GM20000 (cell line): ENCODE data around the gene TICRR.

ENCODE experiments used
- DNase-seq: peaks from one replicate; pipeline ENCODE4 v3.0.0; 2012; ENCODE audit warnings: low spot score
- TF ChIP-seq, protein P1 (sequence below): IDR thresholded peaks from 2 replicates; pipeline ENCODE4 v1.5.1; 2012; ENCODE audit warnings: mild to moderate bottlenecking, control low read depth; ENCODE audit errors: extremely low read depth, missing control alignments

Gene TICRR

DNA sequence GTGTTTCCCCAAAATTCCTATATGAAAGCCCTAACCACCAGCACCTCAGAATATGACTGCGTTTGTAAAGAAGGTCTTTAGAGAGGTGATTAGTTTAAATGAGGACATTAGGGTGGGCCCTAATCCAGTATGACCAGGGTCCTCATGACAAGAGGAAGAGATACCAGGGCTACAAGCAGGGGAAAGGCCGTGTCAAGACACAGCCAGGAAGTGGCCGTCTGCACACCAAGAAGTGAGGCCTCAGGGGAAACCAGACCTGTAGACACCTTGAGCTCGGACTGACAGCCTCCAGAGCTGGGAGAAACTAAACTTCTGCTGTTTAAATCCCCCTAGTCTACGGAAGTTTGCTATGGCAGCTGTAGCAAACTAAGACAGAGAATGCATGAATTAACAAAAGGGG is 65.8 kb downstream of the TICRR start:
- TF ChIP-seq, protein P1, sequence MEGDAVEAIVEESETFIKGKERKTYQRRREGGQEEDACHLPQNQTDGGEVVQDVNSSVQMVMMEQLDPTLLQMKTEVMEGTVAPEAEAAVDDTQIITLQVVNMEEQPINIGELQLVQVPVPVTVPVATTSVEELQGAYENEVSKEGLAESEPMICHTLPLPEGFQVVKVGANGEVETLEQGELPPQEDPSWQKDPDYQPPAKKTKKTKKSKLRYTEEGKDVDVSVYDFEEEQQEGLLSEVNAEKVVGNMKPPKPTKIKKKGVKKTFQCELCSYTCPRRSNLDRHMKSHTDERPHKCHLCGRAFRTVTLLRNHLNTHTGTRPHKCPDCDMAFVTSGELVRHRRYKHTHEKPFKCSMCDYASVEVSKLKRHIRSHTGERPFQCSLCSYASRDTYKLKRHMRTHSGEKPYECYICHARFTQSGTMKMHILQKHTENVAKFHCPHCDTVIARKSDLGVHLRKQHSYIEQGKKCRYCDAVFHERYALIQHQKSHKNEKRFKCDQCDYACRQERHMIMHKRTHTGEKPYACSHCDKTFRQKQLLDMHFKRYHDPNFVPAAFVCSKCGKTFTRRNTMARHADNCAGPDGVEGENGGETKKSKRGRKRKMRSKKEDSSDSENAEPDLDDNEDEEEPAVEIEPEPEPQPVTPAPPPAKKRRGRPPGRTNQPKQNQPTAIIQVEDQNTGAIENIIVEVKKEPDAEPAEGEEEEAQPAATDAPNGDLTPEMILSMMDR = no peak
- no peak for DNase-seq

DNA sequence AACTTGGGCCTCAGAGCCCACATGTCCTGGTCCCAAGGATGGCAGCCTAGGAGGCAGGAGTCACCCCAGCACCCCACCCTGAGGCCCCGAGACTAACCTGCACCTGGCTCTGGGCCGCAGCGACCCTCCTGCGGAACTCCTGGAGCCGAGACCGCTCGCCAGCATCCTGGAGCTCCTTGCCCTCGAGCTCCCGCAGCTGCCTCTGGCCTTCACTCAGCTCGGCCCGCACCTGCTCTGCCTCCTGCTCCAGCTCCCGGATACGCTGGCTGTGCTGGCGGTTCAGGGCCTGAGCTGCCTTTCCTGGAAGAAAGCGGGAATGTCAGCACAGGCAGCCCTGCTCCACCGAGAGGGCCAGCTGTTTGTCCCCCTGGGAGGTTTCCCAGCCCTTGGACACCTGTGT is 66.8 kb downstream of the TICRR start:
- no peak for DNase-seq
- TF ChIP-seq, protein P1 = no peak

DNA sequence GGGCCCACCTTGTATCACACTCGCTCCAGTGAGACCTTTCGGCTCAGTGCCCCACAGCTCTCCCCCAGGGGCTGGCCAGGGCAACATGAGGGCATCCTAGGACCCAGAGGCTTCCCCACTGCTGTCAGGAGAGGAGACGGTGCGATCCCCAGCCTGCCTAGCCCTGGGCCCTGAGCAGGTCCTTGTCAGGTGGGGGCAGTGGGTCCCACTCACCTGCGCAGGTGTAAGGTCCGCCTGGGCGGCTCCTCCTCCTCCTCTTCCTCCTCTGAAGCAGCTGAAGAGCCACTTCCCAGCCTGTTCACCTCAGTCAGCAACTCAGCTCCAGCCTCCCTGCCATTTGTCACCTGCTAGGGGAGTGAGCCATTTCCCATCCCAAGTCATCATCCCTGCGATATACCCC is 70.4 kb downstream of the TICRR start:
- TF ChIP-seq, protein P1 = no peak

DNA sequence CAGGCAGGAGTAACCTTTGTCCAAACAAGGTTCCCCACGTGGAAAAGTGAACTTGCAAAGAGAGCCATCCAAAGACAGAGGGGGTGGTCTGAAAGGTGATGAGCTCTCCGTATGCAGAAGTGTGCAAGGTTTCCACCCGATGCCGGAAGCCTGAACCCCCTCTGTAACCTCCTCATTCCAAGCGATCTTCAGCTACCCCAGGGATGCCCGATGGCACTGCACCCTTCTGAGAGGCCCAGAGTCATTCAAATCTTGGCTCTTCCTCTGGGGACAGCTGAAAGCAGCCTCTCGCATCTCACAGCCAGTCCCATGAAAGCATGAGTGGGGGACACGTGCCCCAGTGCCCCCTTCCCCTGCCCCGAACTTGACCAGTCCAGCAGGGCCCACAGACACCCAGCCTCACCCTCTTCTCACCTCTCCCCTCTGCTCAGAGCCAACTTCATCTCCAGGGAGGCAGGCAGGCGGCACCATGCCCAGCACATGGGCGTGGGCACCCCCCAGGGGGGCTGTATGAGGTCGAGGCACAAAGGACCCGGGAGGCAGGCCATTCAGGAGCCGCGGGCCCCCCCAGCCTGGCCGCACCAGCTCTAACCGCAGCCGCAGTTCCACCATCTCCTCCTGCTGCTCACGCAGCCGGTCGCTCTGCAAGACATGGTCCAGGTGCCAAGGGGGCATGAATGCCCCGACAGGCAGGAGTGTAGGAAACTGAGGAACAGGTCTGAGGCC is 71.3 kb downstream of the TICRR start:
- TF ChIP-seq, protein P1 = no peak
- no peak for DNase-seq

More for the DNA sequence above, 70.4 kb downstream of the TICRR start:
- DNase-seq = no peak

DNA sequence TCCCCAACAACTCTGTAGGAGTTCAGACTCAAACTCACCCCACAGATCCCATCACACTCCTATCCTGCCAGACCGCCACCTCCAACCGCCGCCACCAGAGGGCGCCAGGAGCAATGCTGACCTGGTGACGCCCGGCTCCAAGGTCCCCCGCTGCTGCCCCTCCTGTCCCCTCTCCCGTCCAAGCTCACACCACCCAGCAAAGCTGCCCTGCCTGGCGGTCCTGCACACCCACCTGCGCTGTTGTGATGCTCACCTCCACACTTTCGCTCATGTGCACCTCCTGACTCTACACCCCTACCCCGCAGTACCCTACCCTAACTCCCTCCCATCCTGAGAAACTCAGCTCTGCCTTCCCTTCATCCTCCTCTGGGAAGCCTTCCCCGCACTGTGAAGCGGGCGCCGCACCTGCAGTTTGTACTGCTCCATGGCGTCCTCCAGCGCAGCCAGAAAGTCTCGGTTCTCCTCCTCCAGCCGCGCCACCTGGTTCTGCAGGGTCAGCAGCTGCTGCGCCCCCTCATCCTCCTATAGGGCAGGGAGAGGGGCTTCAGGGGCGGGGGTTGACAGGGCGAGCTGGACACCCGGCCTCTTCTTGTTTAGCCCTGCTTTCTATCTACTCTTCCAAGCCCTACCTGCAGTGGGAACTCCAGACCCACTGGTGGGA is 72.1 kb downstream of the TICRR start:
- TF ChIP-seq, protein P1 = peak; percentile 90
- peak; percentile 91 for DNase-seq

DNA sequence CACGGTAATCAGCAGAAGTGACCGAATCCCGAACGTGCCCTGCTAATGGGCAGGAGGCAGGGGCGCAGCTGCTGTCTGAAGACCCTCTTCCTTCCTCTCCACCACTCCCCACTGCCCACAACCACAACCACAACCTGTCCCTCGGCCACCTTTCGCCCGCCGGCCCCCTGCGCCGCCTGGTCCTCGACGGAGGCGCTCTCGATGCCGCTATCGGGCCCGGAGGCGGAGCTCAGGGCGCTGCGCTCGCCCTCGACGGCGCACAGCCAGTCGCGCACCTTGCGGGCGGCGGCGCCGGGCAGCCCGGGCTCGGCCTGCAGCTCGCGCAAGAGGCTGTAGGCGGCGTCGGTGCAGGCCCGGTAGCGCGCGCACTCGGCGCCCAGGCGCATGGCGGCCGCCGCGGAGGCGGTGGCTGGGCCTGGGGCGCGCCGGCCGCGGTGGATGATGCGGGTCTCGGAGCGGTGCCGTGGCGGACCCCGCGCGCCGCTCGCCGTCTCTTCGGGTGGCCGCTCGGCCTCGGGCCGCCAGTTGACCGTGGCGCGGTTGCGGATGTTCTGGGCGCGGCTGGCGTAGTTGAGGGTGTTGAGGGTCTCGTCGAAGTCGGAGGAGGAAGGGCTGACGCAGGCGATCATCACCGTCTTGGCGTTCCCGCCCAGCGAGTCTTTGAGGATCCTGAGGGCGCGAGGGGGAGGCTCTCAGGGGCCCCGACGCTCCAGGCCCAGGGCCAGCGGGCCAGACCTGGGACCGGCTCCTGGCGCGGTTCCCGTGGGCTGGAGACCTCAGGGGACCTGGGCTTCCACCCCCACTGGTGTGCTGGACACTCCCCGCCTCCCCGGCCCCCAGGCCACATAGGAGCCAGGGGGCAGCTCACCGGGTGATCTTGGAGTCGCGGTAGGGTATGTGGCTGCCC is 73.1 kb downstream of the TICRR start:
- DNase-seq = no peak
- TF ChIP-seq, protein P1 = no peak
